ENCODE data around the gene TWSG1. TPM values are rescaled to one million over a fixed set of nuclear protein-coding genes. Genes with fewer than 3 reads are reported as not detected.

The TWSG1 gene
- total RNA-seq, 1 experiment from 2014 or later = 29.1 TPM

DNA sequence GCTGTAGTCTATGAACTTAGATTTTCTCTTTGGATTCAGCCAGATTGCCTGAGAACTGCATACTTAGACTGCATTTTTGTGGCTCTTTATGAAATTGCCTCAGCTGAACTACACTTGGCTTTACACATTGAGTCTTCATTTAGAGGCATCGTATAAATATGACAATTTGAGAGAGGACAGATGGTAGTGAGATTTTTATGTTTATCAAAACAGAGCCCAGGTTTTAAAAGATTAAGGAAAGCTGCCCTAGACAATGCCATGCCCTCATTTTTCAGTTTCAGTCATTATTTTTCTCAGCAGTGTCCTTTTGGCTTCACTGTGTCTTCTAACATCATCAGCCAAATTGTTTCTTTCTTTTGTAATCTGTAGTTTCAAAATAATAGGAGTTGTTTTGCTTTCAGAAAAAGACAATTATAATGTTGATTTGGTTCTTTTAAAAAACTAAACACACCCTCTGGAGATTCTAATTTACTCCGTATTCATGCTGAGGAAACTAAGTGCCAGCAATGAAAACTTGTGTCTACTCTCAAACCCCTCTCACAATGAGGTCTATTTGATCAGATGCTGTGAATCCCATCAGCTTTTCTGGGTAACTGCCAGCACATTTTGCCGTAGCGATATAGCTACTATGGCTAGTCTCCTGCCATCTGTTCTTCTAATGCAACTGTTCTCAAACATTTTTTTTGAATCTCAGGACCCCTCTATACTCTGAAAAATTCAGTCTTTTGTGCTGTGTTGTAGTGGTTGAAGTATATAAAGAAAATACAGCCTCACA, 46.2 kb downstream of the TWSG1 start:
- DNase-seq = no peak
- H3K27me3 Mint-ChIP-seq (ENCODE audit: unreplicated experiment) = no peaks in the 10 kb centered on the region
- H3K36me3 Mint-ChIP-seq (ENCODE audit: insufficient read depth, unreplicated experiment) = no peaks in the 10 kb centered on the region
- H3K4me1 Mint-ChIP-seq (ENCODE audit: low read depth, unreplicated experiment) = no peaks in the 10 kb centered on the region
- intact Hi-C loops (cut with micrococcal nuclease; ENCODE audit: unreplicated experiment) = no loop called here
- H3K9me3 Mint-ChIP-seq (ENCODE audit: low read depth, unreplicated experiment) = no peaks in the 10 kb centered on the region
- BruUV-seq (replicated peaks) = no TSS peak
- H3K27ac Mint-ChIP-seq (ENCODE audit: unreplicated experiment) = no peak overlapping the region
- CTCF ChIA-PET = interaction anchor here (0.6 kb wide), 1 partner anchor 15 kb away, joined by 3 read pairs; no protein-coding TSS in a partner anchor
- H3K4me3 Mint-ChIP-seq (ENCODE audit: low read depth, unreplicated experiment) = no peak overlapping the region
- TF ChIP-seq, protein P1, sequence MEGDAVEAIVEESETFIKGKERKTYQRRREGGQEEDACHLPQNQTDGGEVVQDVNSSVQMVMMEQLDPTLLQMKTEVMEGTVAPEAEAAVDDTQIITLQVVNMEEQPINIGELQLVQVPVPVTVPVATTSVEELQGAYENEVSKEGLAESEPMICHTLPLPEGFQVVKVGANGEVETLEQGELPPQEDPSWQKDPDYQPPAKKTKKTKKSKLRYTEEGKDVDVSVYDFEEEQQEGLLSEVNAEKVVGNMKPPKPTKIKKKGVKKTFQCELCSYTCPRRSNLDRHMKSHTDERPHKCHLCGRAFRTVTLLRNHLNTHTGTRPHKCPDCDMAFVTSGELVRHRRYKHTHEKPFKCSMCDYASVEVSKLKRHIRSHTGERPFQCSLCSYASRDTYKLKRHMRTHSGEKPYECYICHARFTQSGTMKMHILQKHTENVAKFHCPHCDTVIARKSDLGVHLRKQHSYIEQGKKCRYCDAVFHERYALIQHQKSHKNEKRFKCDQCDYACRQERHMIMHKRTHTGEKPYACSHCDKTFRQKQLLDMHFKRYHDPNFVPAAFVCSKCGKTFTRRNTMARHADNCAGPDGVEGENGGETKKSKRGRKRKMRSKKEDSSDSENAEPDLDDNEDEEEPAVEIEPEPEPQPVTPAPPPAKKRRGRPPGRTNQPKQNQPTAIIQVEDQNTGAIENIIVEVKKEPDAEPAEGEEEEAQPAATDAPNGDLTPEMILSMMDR (IDR thresholded peaks at IDR 0.05; ENCODE audit: unreplicated experiment) = no peak

DNA sequence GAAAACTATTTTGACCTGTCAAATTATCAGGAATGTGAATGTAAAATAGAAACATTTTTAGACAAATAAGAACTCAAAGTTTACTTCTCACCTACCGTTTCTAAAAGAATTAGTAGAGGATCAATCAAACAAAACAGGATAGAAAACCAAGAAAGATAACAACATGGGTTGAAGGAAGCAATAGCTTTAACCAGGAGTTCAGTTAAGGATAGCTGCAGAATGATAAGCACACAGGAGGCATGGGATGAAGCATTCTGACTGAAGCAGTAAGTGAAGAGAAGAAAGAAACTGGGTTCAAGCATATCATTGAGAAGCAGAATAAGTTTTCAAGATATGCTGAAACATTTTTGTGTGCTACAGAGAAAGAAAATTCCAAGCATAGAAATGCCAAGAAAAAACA, 52.3 kb downstream of the TWSG1 start:
- Mint-ChIP-seq H3K27ac (ENCODE audit: unreplicated experiment) (no peak overlapping the region), H3K27me3 (ENCODE audit: unreplicated experiment) (no peaks in the 10 kb centered on the region), H3K4me3 (ENCODE audit: low read depth, unreplicated experiment) (no peak overlapping the region), H3K4me1 (ENCODE audit: low read depth, unreplicated experiment) (no peaks in the 10 kb centered on the region), H3K9me3 (ENCODE audit: low read depth, unreplicated experiment) (no peaks in the 10 kb centered on the region), H3K36me3 (ENCODE audit: insufficient read depth, unreplicated experiment) (no peaks in the 10 kb centered on the region)
- DNase-seq = no peak
- BruUV-seq (replicated peaks) = no TSS peak
- TF ChIP-seq, protein P1 (IDR thresholded peaks at IDR 0.05; ENCODE audit: unreplicated experiment) = no peak
- intact Hi-C loops (cut with micrococcal nuclease; ENCODE audit: unreplicated experiment) = no loop called here
- CTCF ChIA-PET = no interaction called here

DNA sequence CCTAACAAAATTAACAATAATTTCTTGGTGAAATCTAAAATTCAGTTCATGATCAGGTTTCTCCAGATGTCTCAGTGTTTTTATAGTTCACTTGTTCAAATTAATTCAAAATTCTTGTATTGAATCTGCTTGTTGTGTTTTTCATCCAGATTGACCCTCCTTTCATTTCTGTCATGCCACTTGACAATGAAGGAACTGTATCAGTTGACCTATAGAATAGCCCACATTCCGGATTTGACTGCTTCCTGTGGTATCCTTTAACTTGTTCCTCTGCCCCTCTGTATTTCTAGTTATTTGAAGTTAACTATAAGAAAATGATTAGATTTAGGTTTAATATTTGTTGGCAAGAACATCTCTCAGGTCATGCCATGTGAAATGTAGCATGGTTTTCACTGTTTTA, 53.3 kb downstream of the TWSG1 start:
- H3K9me3 Mint-ChIP-seq (ENCODE audit: low read depth, unreplicated experiment) = no peaks in the 10 kb centered on the region
- H3K4me1 Mint-ChIP-seq (ENCODE audit: low read depth, unreplicated experiment) = no peaks in the 10 kb centered on the region
- CTCF ChIA-PET = no interaction called here
- H3K36me3 Mint-ChIP-seq (ENCODE audit: insufficient read depth, unreplicated experiment) = no peaks in the 10 kb centered on the region
- no peaks in the 10 kb centered on the region for H3K27me3 Mint-ChIP-seq (ENCODE audit: unreplicated experiment)
- BruUV-seq (replicated peaks) = no TSS peak
- DNase-seq = no peak
- TF ChIP-seq, protein P1 (IDR thresholded peaks at IDR 0.05; ENCODE audit: unreplicated experiment) = no peak
- H3K4me3 Mint-ChIP-seq (ENCODE audit: low read depth, unreplicated experiment) = no peak overlapping the region
- no peak overlapping the region for H3K27ac Mint-ChIP-seq (ENCODE audit: unreplicated experiment)
- intact Hi-C loops (cut with micrococcal nuclease; ENCODE audit: unreplicated experiment) = no loop called here

DNA sequence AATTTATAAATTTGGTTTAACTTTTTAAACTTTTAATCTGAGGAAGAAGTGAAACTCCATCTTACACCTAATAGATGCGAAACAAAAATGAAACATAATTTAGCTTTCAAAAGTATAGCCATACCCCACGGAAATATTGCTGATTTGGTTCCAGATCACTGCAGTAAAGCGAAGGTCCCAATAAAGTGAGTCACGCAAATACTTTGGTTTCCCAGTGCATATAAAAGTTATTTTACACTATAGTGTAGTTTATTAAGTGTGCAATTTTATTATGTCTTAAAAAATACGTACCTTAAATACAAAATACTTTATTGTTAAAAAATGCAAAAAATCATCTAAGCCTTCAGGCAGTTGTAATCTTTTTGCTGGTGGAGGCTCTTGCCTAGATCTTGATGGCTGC, 55.1 kb downstream of the TWSG1 start:
- CTCF ChIA-PET = no interaction called here
- H3K27ac Mint-ChIP-seq (ENCODE audit: unreplicated experiment) = no peak overlapping the region
- H3K4me3 Mint-ChIP-seq (ENCODE audit: low read depth, unreplicated experiment) = no peak overlapping the region

More for the DNA sequence above, 55.1 kb downstream of the TWSG1 start:
- DNase-seq = no peak
- Mint-ChIP-seq H3K27me3 (ENCODE audit: unreplicated experiment) (no peaks in the 10 kb centered on the region), H3K4me1 (ENCODE audit: low read depth, unreplicated experiment) (no peaks in the 10 kb centered on the region), H3K36me3 (ENCODE audit: insufficient read depth, unreplicated experiment) (no peaks in the 10 kb centered on the region), H3K9me3 (ENCODE audit: low read depth, unreplicated experiment) (no peaks in the 10 kb centered on the region)
- TF ChIP-seq, protein P1 (IDR thresholded peaks at IDR 0.05; ENCODE audit: unreplicated experiment) = no peak
- intact Hi-C loops (cut with micrococcal nuclease; ENCODE audit: unreplicated experiment) = no loop called here
- BruUV-seq (replicated peaks) = no TSS peak

All from Calu3 (cell line).